ENCODE results near the gene HK1. TPM values are rescaled to one million over a fixed set of nuclear protein-coding genes. Genes with fewer than 3 reads are reported as not detected.

The HK1 gene
- total RNA-seq, 2 donors from 2014 or later: 15.8 to 17.1 TPM

DNA sequence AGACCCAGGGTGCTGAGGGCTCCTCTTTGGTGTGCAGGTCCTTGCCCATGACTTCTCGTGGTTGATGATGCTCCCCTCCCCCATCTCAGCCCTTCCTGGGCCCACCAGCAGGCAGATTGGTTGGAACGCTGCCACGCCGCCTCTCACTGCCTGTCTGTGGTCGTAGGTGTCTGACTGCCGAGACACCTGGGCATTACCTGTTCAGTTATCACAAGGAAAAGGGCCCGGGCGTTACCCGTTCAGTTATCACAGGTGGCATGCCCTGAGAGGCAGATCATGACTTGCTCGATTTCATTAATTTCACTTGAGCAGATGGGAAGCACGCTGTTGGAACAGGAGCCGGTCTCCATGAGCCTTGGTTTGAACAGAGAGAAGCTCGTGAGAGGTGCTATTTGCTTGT is 95.9 kb downstream of the HK1 start:
- DNase-seq: no peak
- Histone ChIP-seq H3K27me3 (no peaks in the 10 kb centered on the region), H3K9me3 (no peaks in the 10 kb centered on the region), H3K4me1 (peaks cover 14% of the 10 kb centered on the region), H3K27ac (no peak overlapping the region), H3K4me3 (no peak overlapping the region), H3K36me3 (replicated peaks in 1 of 2; ENCODE audit: insufficient read depth in 1 of 2, low read depth in 2 of 2) (no peaks in the 10 kb centered on the region)
- intact Hi-C loops (cut with DNase I): no loop called here
- 90 to 95% methylated on average over 13 of the region's 13 CpGs for WGBS, 2 donors
- TF ChIP-seq, protein P1, sequence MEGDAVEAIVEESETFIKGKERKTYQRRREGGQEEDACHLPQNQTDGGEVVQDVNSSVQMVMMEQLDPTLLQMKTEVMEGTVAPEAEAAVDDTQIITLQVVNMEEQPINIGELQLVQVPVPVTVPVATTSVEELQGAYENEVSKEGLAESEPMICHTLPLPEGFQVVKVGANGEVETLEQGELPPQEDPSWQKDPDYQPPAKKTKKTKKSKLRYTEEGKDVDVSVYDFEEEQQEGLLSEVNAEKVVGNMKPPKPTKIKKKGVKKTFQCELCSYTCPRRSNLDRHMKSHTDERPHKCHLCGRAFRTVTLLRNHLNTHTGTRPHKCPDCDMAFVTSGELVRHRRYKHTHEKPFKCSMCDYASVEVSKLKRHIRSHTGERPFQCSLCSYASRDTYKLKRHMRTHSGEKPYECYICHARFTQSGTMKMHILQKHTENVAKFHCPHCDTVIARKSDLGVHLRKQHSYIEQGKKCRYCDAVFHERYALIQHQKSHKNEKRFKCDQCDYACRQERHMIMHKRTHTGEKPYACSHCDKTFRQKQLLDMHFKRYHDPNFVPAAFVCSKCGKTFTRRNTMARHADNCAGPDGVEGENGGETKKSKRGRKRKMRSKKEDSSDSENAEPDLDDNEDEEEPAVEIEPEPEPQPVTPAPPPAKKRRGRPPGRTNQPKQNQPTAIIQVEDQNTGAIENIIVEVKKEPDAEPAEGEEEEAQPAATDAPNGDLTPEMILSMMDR (IDR thresholded peaks at IDR 0.05): no peak
- no peak for ATAC-seq

DNA sequence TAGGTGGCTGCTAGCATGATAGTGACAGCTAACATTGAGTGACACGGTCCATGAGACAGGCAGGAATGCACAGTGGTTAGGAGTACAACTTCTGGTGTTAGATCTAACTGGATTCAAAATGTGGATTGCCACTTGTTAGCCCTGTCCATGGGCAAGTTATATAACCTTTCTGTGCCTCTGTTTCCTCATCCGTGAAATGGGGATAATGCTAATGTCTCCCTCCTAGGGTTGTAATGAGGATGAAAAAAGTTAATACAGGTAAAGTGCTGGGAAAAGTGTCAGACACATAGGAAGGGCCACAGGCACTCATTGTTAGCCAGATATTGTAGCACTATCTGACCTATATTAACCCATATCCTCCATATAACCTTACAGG is 96.6 kb downstream of the HK1 start:
- no peak for ATAC-seq
- WGBS, 2 donors: 93 to 98% methylated on average over 2 of the region's 2 CpGs
- intact Hi-C loops (cut with DNase I): no loop called here
- Histone ChIP-seq H3K27me3 (no peaks in the 10 kb centered on the region), H3K36me3 (replicated peaks in 1 of 2; ENCODE audit: insufficient read depth in 1 of 2, low read depth in 2 of 2) (no peaks in the 10 kb centered on the region), H3K4me3 (no peak overlapping the region), H3K4me1 (peaks cover 14% of the 10 kb centered on the region), H3K27ac (peak overlapping the region in 3 of 4 donors; percentile 31 to 51 (median 44)), H3K9me3 (no peaks in the 10 kb centered on the region)
- TF ChIP-seq, protein P1 (IDR thresholded peaks at IDR 0.05): no peak
- no peak for TF ChIP-seq POLR2A (IDR thresholded peaks at IDR 0.05)
- no peak for DNase-seq

DNA sequence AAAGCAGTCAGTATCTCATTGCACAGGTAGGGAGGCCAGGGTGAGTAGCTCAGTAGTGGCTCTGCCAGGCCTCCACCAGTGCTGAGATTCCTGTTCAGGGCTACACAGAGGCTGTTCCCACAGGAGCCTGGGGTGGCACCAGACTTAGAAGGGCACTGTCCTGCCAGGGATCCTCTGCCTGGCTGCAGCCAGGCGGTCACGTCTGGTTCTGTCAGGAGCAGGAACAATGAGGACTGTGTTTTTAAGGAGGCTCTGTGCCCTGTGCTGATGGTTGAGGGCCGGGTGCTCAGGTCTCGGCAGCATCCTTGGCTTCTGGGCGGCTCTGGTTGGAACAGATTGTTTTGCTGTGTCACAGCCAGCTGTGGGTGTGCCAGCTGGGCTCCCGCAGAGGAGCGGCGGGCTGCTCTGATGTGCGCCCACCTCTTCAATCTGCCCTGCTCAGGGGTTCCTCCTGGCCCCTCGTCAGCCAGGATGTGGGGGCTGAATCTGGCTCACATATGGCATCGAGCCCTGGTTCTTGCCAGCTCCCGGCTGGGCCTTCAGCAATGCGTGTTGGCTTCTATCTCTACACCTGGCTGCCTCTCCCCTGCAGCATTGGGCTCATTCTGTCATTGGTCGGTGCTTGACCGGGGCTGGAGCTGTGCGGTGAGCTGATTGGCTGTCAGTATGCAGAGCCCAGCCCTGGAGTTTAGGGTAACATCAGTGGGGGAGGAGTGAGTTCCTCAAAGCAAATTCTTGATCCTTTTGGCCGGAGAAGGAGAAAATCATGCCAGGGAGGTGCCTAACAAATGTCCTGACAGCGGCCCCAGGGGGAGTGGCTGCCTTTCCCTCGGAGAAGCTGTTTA is 97.2 kb downstream of the HK1 start:
- WGBS, 2 donors: 9 to 16% methylated on average over 7 to 19 of the region's 19 CpGs
- Histone ChIP-seq H3K4me3 (no peak overlapping the region), H3K27me3 (no peaks in the 10 kb centered on the region), H3K4me1 (peaks cover 14% of the 10 kb centered on the region), H3K36me3 (replicated peaks in 1 of 2; ENCODE audit: insufficient read depth in 1 of 2, low read depth in 2 of 2) (no peaks in the 10 kb centered on the region), H3K9me3 (no peaks in the 10 kb centered on the region), H3K27ac (peak overlapping the region; percentile 31 to 51 (median 46))
- intact Hi-C loops (cut with DNase I): no loop called here
- TF ChIP-seq POLR2A (IDR thresholded peaks at IDR 0.05): no peak
- TF ChIP-seq, protein P1 (IDR thresholded peaks at IDR 0.05): peak in 2 of 7 experiments; percentile 7 to 10
- peak; percentile 92 for ATAC-seq
- peak; percentile 57 to 75 (median 64) for DNase-seq

DNA sequence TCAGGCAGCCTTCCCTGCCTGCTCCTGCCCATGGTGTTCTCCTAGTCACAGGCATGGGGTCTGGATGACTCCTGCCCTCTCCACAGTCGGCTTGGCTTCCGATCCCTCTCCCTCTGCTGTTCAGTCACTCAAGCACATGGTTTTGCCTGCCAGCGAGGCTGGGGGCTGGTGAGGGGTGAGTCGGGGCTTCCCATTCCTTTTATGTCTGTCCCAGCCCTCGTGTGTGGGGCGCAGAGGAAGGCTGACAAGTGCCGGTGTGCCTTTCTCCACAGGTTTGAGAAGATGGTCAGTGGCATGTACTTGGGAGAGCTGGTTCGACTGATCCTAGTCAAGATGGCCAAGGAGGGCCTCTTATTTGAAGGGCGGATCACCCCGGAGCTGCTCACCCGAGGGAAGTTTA is 98.4 kb downstream of the HK1 start:
- 85 to 87% methylated on average over 5 to 11 of the region's 11 CpGs for WGBS, 2 donors
- intact Hi-C loops (cut with DNase I): no loop called here
- DNase-seq: no peak
- H3K4me3 ChIP-seq: no peak overlapping the region
- H3K36me3 ChIP-seq (replicated peaks in 1 of 2; ENCODE audit: insufficient read depth in 1 of 2, low read depth in 2 of 2): peaks cover 0 to 3% of the 10 kb centered on the region in 2 donors
- H3K27ac ChIP-seq: no peak overlapping the region
- ATAC-seq: no peak
- H3K4me1 ChIP-seq: peaks cover 14% of the 10 kb centered on the region
- TF ChIP-seq, protein P1 (IDR thresholded peaks at IDR 0.05): no peak
- no peak for TF ChIP-seq POLR2A (IDR thresholded peaks at IDR 0.05)
- no peaks in the 10 kb centered on the region for H3K9me3 ChIP-seq
- no peaks in the 10 kb centered on the region for H3K27me3 ChIP-seq

DNA sequence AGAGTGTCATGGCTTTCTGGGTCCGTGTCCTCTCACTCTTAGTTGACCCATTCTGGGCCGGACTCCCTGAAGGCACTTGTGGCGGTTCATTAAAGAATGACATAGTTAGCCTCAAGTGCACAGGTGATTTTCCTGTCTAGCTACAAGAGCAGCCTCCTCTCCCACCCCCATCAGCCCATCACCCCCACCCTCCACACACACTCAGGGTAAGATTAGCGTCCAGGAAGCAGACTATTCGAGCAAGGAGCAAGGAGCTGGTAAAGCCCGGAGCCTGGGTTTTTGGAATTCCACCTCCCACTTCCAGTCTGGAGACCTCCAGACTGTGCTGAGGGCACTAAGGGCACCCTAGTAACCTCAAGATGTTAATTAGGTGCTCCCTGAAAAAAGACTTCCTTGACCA is 98.9 kb downstream of the HK1 start:
- Histone ChIP-seq H3K9me3 (no peaks in the 10 kb centered on the region), H3K27me3 (no peaks in the 10 kb centered on the region), H3K4me1 (peaks cover 14% of the 10 kb centered on the region), H3K4me3 (no peak overlapping the region), H3K27ac (no peak overlapping the region), H3K36me3 (replicated peaks in 1 of 2; ENCODE audit: insufficient read depth in 1 of 2, low read depth in 2 of 2) (peaks cover 0 to 3% of the 10 kb centered on the region in 2 donors)
- ATAC-seq (no peak), DNase-seq (no peak)
- 92% methylated on average over 6 of the region's 6 CpGs for WGBS, 2 donors
- TF ChIP-seq, protein P1 (IDR thresholded peaks at IDR 0.05): no peak
- no peak for TF ChIP-seq POLR2A (IDR thresholded peaks at IDR 0.05)
- intact Hi-C loops (cut with DNase I): no loop called here
